NCI-H748 treated with DMSO at 0.1 percent for 48 hours (cell line): Measurements from ENCODE around the gene EPC1.

Source experiments
- DNase-seq: peaks from one replicate; lab custom pipeline; 2025; lab: John Stamatoyannopoulos, UW

EPC1 gene

DNA sequence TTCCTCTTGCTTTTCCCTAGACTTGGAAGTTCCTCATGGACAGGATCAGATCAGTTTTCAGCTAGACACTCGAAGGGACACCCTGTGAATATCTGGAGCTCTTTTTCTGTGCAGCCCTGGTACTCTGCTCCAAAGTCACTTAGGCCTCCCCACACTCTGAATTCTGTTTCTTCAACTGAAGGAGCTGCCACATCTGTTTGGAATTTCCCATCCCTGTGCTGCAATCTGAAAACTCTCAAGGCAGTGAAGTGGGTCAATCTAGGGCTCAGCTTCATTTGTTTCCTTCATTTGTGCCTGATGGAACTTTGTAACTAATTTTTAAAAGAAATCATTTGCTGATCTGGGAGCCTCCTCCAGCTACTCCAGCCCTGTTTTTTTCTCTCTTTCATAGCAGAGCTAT, 9.6 kb downstream of the EPC1 start:
- no peak for DNase-seq

DNA sequence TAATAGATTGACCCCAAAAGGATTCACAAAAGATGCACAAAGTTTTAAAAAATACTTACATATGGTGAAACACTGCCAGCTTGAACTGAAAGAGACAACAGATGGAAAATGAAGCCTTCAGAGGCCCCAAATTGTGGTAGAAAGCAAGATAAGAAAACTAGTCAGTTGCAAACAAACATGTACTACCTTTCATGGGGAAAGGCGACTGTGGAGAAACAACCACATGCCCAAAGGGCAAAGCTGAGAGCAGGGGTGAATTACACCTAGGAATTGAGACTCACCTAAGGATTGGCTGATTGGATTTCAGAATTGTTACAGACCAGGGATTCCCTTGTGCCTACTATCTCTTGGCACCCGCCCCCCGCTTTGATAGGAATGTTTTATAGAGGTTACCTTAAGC, 13.1 kb downstream of the EPC1 start:
- no peak for DNase-seq

DNA sequence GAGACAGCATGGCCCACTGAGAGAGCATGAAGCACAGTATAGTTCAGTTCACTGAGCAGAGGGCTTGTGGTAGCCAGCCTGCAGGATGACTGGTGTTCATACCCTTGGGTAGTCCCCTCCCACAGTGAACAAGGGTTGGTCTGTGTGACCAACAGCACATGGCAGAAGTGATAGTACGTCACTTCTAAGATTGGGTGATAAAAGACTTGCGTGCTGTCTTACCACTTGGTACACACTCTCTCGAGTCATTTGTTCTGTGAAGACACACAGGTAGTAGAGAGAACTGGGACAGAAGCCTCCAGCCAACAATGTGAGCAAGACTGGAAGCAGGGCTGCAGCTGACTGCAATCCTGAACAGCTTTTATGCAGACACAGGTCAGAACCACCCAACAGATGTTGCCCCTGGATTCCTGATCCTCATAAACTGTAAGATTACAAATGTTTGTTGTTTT, 14.6 kb downstream of the EPC1 start:
- DNase-seq: no peak

DNA sequence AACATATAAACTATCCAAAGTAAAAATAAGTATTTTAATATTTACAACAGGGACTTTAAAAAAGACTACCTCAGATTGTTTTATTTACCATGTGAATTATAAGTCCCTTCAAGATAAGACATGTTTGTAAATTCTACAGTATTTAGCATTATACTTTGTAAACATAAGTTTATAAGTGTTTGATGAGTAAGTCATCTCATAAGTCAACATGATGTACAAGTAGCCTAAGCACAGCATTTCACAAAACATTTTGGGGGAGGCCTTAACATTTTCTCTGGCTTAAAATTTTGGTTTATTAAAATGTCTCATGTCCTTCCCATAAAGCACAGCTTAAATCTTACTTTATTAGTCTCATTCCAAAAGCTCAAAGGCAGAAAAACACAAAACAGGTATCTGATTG, 15.4 kb downstream of the EPC1 start:
- no peak for DNase-seq

DNA sequence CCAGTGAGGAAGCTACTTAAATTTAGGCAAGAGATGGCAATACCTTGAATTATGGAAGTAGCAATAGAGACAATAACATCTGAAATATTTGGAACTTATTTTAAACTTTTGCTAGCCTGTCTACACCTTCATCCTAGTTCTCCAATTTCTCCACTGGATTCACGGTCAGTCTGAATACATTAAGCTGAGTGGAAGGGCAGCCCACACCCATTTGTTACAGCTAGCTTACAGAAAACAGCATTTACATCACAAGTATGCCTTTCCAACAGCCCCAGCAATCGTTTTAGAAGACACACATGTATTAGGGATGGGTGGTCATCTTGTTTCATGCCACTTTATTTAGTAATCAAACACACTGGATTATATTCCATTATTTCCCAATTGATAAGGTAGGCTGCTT, 16.7 kb downstream of the EPC1 start:
- no peak for DNase-seq

DNA sequence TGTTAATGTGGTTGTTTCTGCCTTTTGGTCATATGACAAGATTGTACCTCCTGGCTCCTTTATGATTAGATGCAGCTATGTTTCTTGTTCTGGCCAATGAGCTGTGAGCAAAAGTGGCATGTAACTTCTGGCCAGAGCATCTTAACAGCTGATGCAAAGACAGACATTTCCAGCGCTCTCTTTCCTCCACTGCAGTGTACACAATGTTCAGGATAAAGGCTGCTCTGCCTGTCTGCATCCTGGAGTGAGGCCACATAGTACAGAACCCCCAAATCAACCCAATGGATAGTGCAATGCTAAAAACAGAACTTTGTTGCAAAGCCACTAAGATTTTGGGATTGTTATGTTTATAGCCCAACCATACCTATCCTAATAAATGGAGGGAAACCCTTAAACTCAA, 17.9 kb downstream of the EPC1 start:
- DNase-seq: no peak

DNA sequence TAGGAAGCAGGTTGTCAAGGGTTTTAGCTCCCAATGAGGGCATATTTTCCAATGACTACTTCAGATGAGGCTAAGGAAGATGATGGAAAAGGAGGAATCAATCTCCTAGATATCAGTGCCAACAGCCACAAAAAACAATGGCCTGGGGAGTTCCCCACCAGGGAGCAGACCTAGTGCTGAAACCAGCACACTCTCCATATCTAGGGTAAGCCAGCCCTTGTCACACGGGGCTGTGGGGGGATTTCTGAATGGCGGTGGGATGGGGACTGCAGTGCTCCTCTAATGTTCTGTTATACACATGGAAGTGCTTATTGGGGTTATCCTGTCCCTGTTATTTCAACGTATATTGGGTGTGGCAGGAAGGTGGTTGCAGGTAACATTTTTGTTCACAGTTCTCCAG, 18.5 kb downstream of the EPC1 start:
- DNase-seq: no peak

DNA sequence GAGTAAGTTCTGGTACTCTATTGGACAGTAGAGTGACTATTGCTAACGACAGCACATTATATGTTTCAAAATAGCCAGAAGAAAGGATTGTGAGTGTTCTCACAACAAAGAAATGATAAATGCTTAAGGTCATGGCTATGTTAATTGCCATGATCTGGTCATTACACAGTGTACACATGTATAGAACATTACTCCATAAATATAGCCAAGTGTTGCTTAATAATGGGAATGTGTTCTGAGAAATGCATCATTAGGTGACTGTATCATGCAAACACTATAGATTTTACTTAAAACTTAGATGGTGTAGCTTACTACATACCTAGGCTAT, 19.6 kb downstream of the EPC1 start:
- DNase-seq: no peak

DNA sequence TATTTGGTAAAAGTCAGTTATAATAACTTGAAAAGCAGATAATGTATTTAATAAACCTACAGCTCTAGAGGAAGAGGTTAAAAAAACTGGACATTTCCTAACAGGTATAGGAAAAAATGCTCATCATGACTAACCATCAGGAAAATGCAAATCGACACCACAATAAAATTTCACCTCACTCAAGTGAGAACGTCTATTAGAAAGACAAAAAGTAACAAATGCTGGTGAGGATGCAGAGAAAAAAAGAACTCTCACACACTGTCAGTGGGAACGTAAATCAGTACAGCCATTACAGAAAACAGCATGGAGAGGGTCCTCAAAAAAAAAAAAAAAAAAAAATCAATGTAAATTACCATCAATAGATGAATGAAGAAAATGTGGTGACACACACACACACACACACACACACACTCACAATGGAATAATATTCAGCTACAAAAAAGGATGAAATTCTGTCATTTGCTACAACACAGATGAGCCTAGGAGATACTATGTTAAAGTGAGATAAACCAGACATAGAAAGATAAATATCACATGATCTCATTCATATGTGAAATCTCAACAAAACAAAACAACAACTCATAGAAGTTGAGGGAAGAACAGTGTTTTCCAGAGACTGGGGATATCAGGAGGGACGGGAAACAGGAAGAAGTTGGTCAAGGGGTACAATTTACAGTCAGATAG, 20.1 kb downstream of the EPC1 start:
- no peak for DNase-seq

DNA sequence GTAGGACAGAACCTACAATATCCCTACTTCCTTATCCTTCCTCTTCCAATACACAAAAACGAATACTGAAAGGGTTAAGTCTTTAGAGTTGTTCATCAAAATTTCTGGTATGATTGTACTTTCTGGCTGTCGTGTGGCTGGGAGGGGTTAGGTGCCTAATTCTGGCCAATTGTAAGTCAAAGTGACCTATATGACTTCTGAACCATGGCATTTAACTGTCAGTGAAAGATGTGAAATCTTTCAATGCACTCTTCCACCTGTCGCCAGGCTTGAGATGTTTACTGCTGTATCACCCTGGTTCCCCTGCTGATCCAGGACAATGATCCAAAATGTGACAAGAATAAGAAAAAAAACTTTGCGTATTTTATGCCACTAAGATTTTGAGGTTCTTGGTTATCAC, 20.8 kb downstream of the EPC1 start:
- DNase-seq: no peak

DNA sequence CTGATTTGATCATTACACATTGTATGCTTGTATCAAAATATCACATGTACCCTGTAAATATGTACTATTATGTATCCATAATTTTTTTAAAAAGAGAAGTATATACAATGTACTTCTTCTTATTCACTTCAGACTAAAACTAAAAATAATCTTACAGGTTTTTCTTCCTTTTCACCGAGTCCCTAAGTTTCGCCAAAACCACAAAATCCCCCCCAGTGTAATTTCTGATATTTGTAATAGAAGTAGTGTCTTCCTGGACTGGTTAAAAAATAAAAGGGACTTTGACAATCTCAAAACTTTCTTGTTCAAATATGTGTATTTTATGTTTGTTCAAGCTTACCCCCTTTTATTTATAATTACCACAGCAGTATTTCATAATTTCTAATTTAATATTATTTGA, 23.9 kb downstream of the EPC1 start:
- DNase-seq: no peak

DNA sequence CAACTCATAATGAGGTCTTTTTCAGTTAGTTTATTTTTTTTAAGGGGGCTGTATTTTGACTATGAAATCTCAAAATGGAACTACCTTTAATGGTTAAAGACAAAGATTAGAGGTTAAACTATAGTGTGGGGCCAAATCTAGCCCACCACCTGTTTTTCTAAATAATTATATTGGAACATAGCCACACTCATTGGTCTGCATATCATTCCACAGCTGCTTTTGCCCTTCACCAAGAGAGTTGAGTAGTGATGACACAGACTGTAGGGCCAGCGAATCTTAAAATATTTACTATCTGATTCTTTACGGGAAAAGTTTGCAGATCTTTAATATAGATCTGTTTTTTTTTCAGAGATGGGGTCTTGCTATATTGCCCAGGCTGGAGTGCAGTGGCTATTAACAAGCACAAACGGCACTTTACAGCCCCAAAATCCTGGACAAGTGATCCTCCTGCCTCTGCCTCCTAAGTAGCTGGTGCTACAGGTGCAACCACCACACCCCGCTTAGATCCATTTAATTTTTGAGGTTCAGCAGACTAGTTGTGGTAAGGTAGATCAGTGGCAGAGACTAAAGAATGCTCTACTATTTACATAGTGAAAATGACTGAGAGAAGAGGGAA, 25.8 kb downstream of the EPC1 start:
- no peak for DNase-seq

DNA sequence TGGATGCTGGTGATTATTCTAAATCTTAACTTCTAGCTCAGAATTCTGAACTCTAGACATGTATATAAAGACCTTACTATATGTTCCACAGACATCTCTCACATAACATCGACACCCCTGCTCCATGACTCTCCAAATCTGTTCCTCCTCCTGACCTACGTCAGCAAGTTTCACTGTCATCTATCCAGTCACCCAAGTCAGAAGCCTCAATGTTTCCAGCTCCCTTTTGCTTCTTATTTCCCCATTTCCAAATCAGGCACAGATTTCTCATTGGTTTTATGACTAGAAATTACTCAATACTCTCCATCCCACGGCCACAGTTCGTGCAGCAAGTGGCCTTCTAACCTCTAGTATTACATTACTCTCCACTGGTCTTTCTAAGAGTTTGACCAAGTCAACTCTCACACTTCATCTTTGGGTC, 28.5 kb downstream of the EPC1 start:
- DNase-seq: no peak

DNA sequence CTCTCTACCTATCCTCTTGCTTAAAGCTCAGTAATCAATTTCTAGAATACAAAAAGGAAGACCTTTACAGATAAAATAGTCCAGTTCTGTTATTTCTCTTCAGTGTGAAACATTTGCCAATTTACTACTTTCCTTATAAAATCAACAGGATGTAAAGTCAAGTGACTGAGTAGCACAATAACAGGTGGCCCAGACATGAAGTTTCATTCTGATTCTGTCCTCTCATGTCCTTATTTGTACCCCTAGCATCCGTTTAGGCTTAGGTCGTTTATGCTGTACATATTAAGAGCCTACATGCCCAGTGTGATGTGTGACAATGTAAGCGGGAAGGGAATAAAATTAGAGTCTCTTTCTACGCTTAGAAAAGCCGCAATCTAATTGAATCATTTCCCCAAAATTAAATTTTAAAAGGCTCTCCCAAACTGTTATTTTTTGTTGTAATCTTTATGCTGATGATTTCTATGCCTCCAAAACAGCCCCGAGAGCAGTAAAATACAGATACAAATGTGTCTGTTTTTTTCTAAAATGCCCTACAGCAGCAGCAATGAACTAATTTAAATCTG, 29.1 kb downstream of the EPC1 start:
- no peak for DNase-seq

DNA sequence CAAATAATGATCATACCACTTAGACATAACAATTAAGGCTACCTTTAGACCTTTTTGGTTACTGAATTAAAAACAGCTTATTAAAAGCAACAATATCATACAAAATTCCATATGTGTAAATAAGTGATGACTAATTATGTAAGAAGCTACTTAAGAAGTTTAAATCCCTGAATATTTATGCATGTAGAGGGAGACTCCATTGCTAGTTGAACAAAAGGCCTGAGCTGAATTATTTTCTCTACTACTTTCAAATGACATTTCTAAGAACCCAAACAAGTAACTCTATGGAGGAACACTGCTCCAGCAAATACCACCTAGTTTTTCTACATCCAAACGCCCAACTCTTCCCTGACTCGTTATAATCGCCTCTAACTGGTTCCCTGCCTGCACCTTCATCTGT, 31.5 kb downstream of the EPC1 start:
- DNase-seq: no peak

DNA sequence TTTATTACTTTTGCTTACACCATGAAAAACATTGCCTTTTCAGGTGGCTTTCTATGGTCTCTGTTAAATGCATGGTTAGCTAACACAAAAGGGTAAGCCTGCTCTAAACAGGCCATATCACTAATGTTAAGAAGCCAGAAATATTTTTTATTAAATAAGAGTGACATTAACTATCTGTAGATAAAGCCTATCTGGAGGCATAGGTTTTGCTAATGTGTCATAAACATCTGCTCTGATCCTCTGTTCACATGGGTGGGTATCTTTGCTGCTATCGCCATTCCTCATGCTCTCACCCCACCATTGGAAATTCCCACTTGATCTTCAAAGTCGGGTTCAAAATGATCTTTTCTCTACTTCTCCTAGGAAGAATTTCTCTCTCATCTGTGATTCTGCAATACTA, 32.4 kb downstream of the EPC1 start:
- DNase-seq: no peak

DNA sequence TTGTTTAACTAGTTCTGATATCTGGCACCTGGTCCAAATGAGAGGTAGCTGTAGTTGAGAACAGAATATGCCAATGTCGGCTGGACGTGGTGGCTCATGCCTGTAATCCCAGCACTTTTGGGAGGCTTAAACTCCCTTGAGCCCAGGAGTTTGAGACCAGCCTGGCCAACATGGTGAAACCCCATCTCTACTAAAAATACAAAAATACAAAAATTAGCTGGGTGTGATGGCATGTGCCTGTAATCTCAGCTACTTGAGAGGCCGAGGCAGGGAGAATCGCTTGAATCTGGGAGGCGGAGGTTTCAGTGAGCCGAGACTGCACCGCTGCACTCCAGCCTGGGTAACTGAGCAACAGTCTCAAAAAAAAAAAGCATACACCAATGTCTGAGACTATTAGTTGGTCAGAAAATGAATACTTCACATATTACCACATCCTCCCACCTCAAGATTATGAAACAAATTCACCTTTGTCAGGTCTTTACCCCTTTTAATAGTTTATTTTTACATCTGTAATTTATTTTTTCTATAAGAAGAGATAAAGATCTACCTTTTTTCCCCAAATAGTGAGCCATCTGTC, 38.8 kb downstream of the EPC1 start:
- no peak for DNase-seq

DNA sequence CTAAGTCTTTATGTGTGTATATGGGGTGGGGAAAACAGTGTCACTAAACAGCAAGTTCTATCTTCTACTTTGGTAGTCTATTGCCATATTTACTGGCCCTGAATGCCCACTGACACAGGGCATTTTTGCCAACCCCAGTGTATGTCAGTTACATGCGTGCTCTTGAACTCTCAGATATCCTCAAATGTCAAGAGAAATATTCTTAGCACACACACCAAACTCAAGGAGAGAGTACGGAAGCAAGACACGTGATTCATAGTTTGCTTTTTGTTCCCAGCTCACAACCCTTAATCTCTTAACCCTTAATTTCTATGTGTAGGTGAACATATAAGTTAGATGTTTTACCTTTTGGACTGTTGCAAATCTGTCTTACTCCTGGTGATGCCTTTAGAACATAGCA, 39.3 kb downstream of the EPC1 start:
- no peak for DNase-seq

DNA sequence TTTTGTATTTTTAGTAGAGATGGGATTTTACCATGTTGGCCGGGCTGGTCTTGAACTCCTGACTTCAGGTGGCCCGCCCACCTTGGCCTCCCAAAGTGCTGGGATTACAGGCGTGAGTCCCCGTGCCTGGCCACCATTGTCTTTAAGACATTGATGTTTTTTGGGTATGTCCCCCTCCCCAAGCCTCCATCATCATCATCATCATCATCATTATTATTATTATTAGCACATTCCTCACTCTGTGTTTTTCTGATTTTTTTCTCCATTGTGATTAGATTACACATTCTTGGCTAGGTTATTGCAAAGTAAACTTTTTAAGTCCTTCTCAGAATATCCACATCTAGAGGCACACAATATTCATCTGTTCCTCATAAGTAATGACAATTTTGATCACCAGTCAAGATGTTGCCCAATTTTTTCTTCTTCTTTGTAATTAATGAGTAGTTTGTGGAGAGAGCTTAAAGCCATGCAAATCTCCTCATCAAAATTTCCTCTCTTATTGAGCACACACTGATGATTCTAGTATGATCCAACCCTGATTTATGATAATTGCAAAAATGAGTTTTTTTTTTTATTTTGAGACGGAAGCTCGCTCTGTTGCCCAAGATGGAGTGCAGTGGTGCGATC, 47.5 kb downstream of the EPC1 start:
- DNase-seq: no peak

DNA sequence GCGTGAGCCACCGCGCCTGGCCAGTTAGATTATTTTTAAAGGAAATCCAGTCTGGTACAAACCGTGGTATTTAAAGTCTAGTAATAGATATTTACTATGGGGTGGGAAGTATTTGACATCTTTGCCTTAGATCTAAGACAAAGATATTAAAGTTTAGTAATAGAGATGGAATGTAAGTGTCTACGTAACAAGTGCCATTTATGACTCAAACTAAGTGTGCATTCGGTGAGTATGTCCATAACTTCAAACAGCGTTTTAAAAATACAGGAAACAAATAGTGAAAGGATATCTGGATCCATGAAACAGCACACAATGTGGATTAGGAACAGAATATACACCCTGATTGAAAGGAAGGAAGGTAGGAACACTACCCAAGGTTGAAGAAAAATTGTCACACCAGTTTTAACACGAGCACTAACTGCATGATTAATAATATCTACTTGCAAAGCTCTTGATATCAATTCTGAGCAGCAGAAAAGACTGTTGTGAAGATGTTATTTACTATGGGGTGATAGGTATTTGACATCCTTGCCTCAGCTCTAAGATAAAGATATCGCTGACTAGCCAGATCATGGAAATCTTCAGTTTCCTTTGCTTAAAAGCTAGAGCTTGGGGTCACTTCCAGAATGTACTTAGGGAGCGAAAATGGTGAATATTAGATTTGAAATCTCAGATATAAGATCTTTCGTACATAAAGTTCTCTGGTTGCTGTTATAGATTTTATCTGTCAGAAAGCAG, 48.7 kb downstream of the EPC1 start:
- DNase-seq: no peak

DNA sequence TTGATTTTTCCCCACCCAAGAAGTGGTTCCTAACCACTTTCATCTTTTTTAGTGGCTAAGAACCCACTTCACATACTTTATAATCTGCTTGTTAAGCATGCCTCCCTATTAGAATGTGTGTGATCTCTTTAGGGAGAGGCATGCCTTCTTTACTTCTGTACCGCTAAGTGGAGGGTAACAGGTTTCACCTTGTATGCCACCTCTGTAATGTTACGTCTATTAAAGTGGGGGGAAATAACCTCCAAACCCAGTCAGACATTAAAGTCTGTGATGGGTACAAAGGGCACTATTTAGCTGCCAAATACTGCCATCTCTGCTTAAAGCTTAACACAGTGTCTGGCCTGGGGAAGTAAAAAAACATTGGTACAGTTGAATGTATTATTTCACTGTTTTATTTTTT, 51.9 kb downstream of the EPC1 start:
- DNase-seq: no peak

DNA sequence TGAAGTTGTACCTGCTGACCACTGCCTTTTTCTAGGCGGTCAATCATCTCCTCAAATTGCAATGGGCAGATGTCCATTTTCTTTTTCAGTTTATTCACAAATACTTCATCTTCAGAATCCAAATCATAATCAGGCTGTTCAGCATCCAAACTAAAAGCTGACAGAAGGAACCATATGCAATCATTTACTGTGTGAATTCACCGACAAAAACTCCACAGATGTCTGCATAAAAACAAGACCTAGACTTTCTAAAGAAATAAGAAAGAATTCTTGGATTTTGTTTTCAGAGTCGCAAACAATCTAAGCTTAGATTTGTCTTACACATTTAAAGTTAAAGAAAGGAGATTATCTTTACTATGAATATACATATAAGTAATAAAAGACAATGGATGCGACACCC, 53.4 kb downstream of the EPC1 start:
- no peak for DNase-seq

DNA sequence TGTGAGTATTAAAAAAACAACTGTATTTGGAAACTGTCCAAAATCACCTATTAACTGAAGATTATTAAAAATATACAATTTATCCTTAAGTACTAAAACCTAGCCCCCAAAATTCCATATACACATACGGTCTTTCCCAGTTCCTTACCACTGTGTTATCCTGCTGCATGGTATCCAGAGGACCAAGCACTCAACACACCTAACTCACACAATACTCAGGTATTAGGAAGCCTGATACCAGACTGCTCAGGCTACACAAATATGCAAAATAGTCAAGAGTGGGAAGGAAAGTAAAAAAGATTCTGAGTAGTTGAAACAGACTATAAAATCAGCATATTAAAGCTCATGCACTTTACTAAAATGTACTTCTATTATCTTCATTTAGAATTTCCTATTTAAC, 67.2 kb downstream of the EPC1 start:
- no peak for DNase-seq
